ENCODE results near the gene NHEJ1.

NHEJ1 gene

DNA sequence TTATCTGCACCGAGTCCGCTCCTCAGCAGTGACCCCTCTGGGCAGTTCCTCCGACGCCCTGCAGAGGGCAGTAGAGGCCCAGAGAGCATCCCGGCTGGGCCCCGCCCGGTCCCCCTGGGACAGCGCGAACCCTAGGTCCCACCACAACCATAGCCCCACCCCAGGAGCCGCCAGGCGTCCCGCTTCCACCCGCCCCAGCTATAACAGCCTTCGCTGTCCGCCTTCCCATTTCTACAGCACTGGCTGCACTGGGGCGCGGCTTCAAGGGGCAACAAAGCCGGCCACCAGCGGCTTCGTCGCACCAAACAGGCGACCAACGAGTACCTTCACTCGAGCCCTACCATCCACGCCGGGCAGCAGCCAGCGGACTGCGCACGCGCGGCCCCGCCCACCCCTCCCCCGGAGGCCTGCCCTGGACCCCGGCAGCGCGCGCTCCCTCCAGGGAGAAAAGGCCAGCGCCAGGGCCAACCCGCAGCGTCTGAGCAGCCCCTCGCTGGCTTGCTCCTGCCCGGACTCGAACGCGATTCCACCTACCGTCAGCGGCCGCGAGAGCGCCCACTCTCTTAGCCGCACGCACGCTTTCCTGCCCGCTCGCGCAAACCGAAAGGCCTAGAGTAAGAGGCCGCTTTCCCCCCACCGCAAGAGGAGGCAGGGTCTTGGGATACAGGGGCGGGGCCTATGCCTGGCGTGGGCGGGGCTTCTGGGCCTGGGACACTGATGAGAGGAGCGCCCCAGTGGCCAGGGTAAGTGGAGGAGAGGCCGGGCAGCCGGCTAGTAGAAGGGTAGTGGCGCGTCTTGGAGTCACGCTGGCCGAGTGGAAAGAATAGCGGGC is at the start of gene NHEJ1:
Gene NHEJ1 (minus strand): TSS at position 630 of the 832 bp plus-strand sequence. CDS start 2,453 bp downstream, outside the sequence.
- H3K4me1 ChIP-seq (ENCODE audit: insufficient read depth, insufficient read length), result peaks cover 5% of the 10 kb centered on the region
- DNase-seq (ENCODE audit: low read depth, low spot score), result peak; percentile 89
- TF ChIP-seq YY1 (IDR thresholded peaks at IDR 0.05; ENCODE audit: insufficient read depth, insufficient read length), result no peak
- no peak for TF ChIP-seq ZNF274 (IDR thresholded peaks at IDR 0.05; ENCODE audit: low read depth, low read length)
- TF ChIP-seq SUZ12 (IDR thresholded peaks at IDR 0.05; ENCODE audit: extremely low read depth, insufficient read depth, insufficient read length), result no peak
- peak within 1 kb of the TSS; percentile 95 for H3K9ac ChIP-seq (ENCODE audit: insufficient read length, low read depth)
- peak within 1 kb of the TSS; percentile 86 for H3K4me3 ChIP-seq (ENCODE audit: insufficient read length, low read depth)
- no peaks in the 10 kb centered on the region for H3K9me3 ChIP-seq (ENCODE audit: insufficient read depth, low read length)
- H3K27me3 ChIP-seq (ENCODE audit: insufficient read depth, insufficient read length), result no peaks in the 10 kb centered on the region
- peaks cover 21% of the 10 kb centered on the region for H3K36me3 ChIP-seq (ENCODE audit: insufficient read depth, insufficient read length, low read length)

DNA sequence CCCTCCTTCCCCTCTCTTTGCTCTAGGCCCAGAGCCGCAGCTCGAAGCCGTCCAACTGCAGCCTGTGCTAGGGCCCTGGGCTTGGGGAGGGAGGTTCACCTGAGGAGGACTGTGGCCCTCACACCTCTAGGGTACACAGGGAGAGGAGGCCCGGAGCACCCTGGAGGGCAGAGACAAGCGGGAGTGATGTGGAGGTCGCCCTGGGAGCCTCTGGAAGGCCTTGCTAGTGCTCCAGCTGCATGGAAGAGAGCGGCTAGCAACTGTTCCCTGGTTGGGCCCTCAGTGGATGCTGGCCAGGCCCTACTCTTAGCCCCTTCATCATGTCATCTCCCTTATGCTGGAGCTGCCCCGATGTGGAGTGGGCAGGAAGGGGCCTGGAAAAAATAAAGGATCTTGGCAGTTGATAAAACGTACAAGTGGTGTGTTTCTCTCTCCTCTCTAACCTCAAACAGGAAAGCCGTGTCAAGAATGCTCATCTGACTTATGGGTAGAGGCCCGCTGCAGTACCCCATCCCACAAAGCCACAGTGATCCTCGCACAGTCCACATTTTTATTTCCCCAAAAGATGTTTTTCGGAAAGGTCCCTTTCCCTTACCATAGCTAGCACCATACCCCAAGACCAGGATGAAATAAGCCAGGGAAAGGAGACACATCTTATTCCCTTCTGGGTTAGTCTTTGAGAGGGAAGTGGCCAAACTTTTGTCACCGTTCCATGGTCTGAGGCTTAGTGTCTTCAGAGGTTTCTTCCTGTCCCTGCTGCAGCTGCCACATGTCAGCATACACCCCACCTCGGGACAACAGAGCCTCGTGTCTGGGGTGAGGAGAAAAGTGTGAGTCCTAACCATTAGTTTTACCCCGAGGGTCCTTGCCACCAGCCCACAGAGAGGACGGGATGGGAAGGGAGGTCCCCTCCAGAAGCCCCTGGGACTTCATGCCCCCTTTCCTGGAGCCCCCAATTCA is 48.9 kb upstream of the NHEJ1 start:
- TF ChIP-seq ZNF274 (IDR thresholded peaks at IDR 0.05; ENCODE audit: low read depth, low read length) (no peak), YY1 (IDR thresholded peaks at IDR 0.05; ENCODE audit: insufficient read depth, insufficient read length) (no peak), SUZ12 (IDR thresholded peaks at IDR 0.05; ENCODE audit: extremely low read depth, insufficient read depth, insufficient read length) (no peak)
- H3K4me3 ChIP-seq (ENCODE audit: insufficient read length, low read depth), result no peak overlapping the region
- H3K4me1 ChIP-seq (ENCODE audit: insufficient read depth, insufficient read length), result peaks cover 3% of the 10 kb centered on the region
- H3K27me3 ChIP-seq (ENCODE audit: insufficient read depth, insufficient read length), result no peaks in the 10 kb centered on the region
- 0 out of 2 replicates have a peak, but pooled peaks cover 6% of the 10 kb centered on the region for H3K9me3 ChIP-seq (ENCODE audit: insufficient read depth, low read length)
- no peak overlapping the region for H3K9ac ChIP-seq (ENCODE audit: insufficient read length, low read depth)
- DNase-seq (ENCODE audit: low read depth, low spot score), result no peak
- H3K36me3 ChIP-seq (ENCODE audit: insufficient read depth, insufficient read length, low read length), result peaks cover 65% of the 10 kb centered on the region

- Histone ChIP-seq H3K4me3 (ENCODE audit: insufficient read length, low read depth) (no peak overlapping the region), H3K9me3 (ENCODE audit: insufficient read depth, low read length) (0 out of 2 replicates have a peak, but pooled peaks cover 9% of the 10 kb centered on the region), H3K4me1 (ENCODE audit: insufficient read depth, insufficient read length) (peaks cover 3% of the 10 kb centered on the region), H3K36me3 (ENCODE audit: insufficient read depth, insufficient read length, low read length) (peaks cover 51% of the 10 kb centered on the region), H3K27me3 (ENCODE audit: insufficient read depth, insufficient read length) (no peaks in the 10 kb centered on the region), H3K9ac (ENCODE audit: insufficient read length, low read depth) (peak overlapping the region; percentile 88)
- TF ChIP-seq YY1 (IDR thresholded peaks at IDR 0.05; ENCODE audit: insufficient read depth, insufficient read length) (no peak), ZNF274 (IDR thresholded peaks at IDR 0.05; ENCODE audit: low read depth, low read length) (no peak), SUZ12 (IDR thresholded peaks at IDR 0.05; ENCODE audit: extremely low read depth, insufficient read depth, insufficient read length) (no peak)
- no peak for DNase-seq (ENCODE audit: low read depth, low spot score)
Observed at GRCh38 chr2:219207884-219208740, 47.5 kb upstream of the NHEJ1 start.

GRCh38 chr2:219207134-219207883 is 46.7 kb upstream of the NHEJ1 start:
- H3K36me3 ChIP-seq (ENCODE audit: insufficient read depth, insufficient read length, low read length), result peaks cover 43% of the 10 kb centered on the region
- no peaks in the 10 kb centered on the region for H3K27me3 ChIP-seq (ENCODE audit: insufficient read depth, insufficient read length)
- TF ChIP-seq ZNF274 (IDR thresholded peaks at IDR 0.05; ENCODE audit: low read depth, low read length), result no peak
- TF ChIP-seq YY1 (IDR thresholded peaks at IDR 0.05; ENCODE audit: insufficient read depth, insufficient read length), result no peak
- no peak for TF ChIP-seq SUZ12 (IDR thresholded peaks at IDR 0.05; ENCODE audit: extremely low read depth, insufficient read depth, insufficient read length)
- H3K4me1 ChIP-seq (ENCODE audit: insufficient read depth, insufficient read length), result peaks cover 3% of the 10 kb centered on the region
- H3K9me3 ChIP-seq (ENCODE audit: insufficient read depth, low read length), result 0 out of 2 replicates have a peak, but pooled peaks cover 9% of the 10 kb centered on the region
- peak overlapping the region; percentile 88 for H3K9ac ChIP-seq (ENCODE audit: insufficient read length, low read depth)
- DNase-seq (ENCODE audit: low read depth, low spot score), result no peak
- H3K4me3 ChIP-seq (ENCODE audit: insufficient read length, low read depth), result peak overlapping the region; percentile 41

DNA sequence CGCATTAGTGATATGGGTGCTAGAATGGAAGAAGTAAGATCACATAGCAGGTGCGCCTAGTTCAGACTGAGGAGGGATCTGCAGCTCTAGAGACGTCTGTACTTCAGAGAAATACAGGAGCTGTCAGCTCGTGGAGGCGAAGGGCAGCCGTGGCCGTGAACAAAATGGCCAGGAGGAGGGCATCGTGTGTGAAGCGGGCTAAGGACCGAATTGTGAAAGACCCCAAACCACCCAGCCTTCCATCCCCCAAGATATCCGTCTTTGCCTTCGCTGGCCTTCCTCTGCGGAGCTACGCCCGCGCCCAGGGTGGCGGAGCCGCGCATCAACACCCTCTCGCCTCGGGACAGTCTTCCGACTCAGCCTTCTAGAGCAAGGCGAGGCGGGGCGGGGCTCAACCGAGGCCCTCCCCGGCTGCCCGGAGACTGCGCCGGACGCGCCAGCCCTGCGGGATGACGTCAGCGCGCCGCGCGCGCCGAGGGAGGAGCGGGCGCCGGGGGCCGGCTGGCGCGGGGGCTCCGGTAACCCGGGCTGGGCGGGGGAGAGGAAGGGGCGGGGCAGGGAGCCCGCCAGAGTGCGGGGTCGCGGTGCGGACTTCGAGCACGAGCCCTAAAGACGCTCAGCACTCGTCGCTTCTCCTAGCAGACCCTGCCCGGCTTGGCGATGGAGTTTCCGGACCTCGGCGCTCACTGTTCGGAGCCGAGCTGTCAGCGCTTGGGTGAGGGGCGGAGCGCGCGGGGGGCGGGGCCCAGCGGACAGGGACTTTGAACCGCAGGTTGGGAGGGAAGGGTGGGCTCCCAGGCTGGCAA is 45.9 kb upstream of the NHEJ1 start, which contains the start of gene ZFAND2B:
Gene ZFAND2B (plus strand): TSS at position 455 of the 806 bp plus-strand sequence. CDS start 206 bp downstream, at position 661.
- H3K4me1 ChIP-seq (ENCODE audit: insufficient read depth, insufficient read length), result peaks cover 3% of the 10 kb centered on the region

More for the DNA sequence above, 45.9 kb upstream of the NHEJ1 start, which contains the start of gene ZFAND2B:
- DNase-seq (ENCODE audit: low read depth, low spot score), result peak; percentile 93
- H3K4me3 ChIP-seq (ENCODE audit: insufficient read length, low read depth), result peak within 1 kb of the TSS; percentile 68
- H3K9ac ChIP-seq (ENCODE audit: insufficient read length, low read depth), result peak within 1 kb of the TSS; percentile 91
- no peaks in the 10 kb centered on the region for H3K27me3 ChIP-seq (ENCODE audit: insufficient read depth, insufficient read length)
- H3K36me3 ChIP-seq (ENCODE audit: insufficient read depth, insufficient read length, low read length), result peaks cover 38% of the 10 kb centered on the region
- TF ChIP-seq YY1 (IDR thresholded peaks at IDR 0.05; ENCODE audit: insufficient read depth, insufficient read length) (no peak), SUZ12 (IDR thresholded peaks at IDR 0.05; ENCODE audit: extremely low read depth, insufficient read depth, insufficient read length) (no peak)
- H3K9me3 ChIP-seq (ENCODE audit: insufficient read depth, low read length), result 0 out of 2 replicates have a peak, but pooled peaks cover 10% of the 10 kb centered on the region
